ENCODE results near the gene SIN3A.

DNA sequence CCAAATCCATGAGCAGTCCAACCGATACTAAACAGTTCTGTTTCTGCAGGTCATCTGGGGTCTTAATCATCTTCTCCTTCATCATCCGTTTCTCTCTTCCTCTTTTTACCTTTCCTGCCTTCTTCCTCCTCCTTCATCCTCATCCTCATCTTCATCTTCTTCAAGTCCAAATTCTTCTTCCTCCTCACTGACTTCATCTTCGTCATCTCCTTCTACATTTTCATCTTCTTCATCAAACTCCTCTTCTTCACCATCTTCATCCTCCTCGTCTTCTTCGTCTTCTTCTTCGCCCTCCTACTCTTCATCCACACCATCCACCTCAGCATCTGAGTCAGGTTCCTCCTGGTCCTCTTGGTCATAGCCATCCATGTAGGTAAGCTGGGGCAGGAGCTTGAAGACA is 129.8 kb downstream of the SIN3A start:
- TF ChIP-seq NFIC (IDR thresholded peaks at IDR 0.05) (no peak), RAD21 (IDR thresholded peaks at IDR 0.05; ENCODE audit: low read depth) (no peak), CREB1 (IDR thresholded peaks at IDR 0.05; ENCODE audit: low read depth) (no peak), TEAD4 (IDR thresholded peaks at IDR 0.05) (no peak)

Measured in Ishikawa (cell line).